Epithelial cell of umbilical artery (primary cell): ENCODE results near the gene KLHL11. TPM values are rescaled to one million over a fixed set of nuclear protein-coding genes. Genes with fewer than 3 reads are reported as not detected.

Source experiments
- total RNA-seq: library from RNA; depleted of rRNA; stranded (reverse); fragments of >200 nt; gene quantifications from 2 replicates; pipeline ENCODE4 v1.2.3, GENCODE V29; 2014

Gene KLHL11
- total RNA-seq, result 28.3 and 33.1 TPM in 2 replicates

GRCh38 chr17:41864836-41865595, at the start of gene KLHL11:
KLHL11 (minus strand) TSS chr17:41865423; CDS start chr17:41865370, 53 bp downstream.

DNA sequence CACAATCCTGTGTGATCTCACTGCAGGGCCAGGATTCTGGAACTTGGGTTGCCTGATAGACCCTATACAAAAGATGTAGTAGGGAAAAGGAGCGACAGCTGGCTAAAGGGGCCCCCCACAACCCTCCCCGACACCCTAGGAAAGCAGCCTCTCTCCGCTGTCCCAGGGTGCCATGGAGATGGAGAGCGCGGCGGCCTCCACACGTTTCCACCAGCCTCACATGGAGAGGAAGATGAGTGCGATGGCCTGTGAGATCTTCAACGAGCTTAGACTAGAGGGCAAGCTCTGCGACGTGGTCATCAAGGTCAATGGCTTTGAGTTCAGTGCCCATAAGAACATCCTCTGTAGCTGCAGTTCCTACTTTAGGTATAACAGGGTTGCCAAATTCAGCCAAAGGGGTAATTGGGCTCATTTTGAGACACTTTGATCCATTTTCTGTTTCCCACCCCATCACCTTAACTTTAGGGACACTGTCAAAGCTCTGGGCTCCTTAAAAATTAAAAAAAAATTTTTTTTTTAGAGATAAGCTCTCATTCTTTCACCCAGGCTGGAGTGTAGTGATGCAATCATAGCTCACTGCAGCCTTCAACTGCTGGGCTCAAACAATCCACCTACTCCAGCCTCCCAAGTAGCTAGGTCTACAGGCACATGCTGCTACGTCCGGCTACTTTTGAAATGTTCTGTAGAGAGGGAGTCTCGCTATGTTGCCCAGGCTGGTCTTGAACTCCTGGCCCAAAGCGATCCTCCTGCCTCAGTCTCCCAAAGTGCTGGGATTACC, 27.3 kb downstream of the KLHL11 start, which contains the start of gene KLHL10:
TSS of gene KLHL10 (plus strand) at position 65 of the 778 bp plus-strand sequence. CDS start at position 173, 108 bp downstream.

GRCh38 chr17:41835800-41836549, 29.2 kb downstream of the KLHL11 start, which contains the start of gene NT5C3B:
NT5C3B (minus strand) TSS chr17:41836232; CDS start chr17:41836193, 39 bp downstream.

GRCh38 chr17:41812381-41813151, 52.7 kb downstream of the KLHL11 start, which contains the start of gene FKBP10:
FKBP10 (plus strand) TSS chr17:41813004; CDS start chr17:41813035, 31 bp downstream.

DNA sequence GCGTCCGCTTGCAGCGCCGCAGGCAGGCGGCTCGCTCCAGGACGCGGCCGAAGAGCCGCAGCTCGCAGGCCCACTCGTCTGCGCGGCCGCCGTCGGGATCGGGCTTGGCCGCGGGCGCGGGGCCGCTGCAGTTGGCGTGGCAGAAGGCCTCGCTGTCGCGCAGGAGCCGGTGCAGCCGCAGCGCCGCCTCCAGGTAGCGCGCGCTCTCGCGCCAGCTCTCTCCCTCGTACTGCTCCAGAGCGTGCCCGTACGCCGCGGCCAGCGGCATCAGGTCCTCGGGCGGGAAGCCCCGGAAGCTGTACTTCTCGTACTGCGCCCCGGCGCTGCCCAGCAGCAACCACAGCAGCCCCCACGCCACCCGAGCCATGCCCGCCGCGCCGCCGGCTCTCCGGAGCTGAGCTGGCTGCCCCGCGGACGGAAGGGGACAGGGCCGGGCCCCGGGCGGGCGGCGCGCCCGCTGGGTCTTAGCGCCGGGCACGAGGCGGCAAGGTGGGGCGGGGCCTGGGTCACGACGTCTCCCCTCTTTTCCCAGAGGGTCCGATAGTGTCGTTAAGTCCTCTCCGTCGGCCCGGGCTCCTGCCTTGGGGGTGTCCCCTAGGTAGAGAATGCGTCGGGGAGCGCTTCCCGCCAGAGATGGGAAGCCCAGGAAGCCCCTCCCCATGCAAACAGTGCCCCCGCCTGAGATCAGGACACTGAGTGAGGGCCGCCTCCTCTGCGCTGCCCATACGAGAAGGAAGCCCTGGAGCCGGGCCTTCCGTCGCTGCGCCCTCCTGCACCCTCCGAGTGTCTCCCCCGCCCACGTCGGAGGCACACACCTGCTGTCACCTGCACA, 53.5 kb downstream of the KLHL11 start, which contains the start of gene P3H4:
TSS of gene P3H4 (minus strand) at position 401 of the 832 bp plus-strand sequence. CDS start at position 367, 34 bp downstream.

Other genes with a start within 250 kb of the KLHL11 start
- gene KRT17, start 240.8 kb downstream of the KLHL11 start, total RNA-seq, result 0.32 and 0.61 TPM in 2 replicates
- 93.2 and 112 TPM in 2 replicates for gene EIF1, start 176.5 kb downstream of the KLHL11 start, total RNA-seq
- not detected in 2 replicates for gene GAST, start 153.1 kb downstream of the KLHL11 start, total RNA-seq
- under 0.01 and 0.30 TPM in 2 replicates for gene HAP1, start 130.8 kb downstream of the KLHL11 start, total RNA-seq
- 61.2 and 114 TPM in 2 replicates for gene JUP, start 78.7 kb downstream of the KLHL11 start, total RNA-seq
- gene P3H4, start 53.5 kb downstream of the KLHL11 start, total RNA-seq, result 56.1 and 100 TPM in 2 replicates
- gene FKBP10, start 52.4 kb downstream of the KLHL11 start, total RNA-seq, result 101 and 164 TPM in 2 replicates
- gene NT5C3B, start 29.2 kb downstream of the KLHL11 start, total RNA-seq, result 66.4 and 85.4 TPM in 2 replicates
- gene KLHL10, start 27.6 kb downstream of the KLHL11 start, total RNA-seq, result not detected in 2 replicates
- 275 and 278 TPM in 2 replicates for gene ACLY, start 53.5 kb upstream of the KLHL11 start, total RNA-seq
- gene ODAD4, start 65.2 kb upstream of the KLHL11 start, total RNA-seq, result 0.32 TPM in 1 of 2 replicates, not detected in the other
- 36.1 and 65.5 TPM in 2 replicates for gene CNP, start 101.4 kb upstream of the KLHL11 start, total RNA-seq
- 78.9 and 90.9 TPM in 2 replicates for gene DNAJC7, start 152.0 kb upstream of the KLHL11 start, total RNA-seq
- gene NKIRAS2, start 154.7 kb upstream of the KLHL11 start, total RNA-seq, result 36.4 and 41.0 TPM in 2 replicates
- gene C17orf113, start 185.2 kb upstream of the KLHL11 start, total RNA-seq, result 0.15 and 0.32 TPM in 2 replicates
- gene ZNF385C, start 233.1 kb upstream of the KLHL11 start, total RNA-seq, result not detected in 2 replicates
- 5.8 and 41.5 TPM in 2 replicates for gene DHX58, start 247.3 kb upstream of the KLHL11 start, total RNA-seq